Motor neuron (in vitro differentiated cells): Measurements from ENCODE around the gene OTOGL. TPM values are rescaled to one million over a fixed set of nuclear protein-coding genes. Genes with fewer than 3 reads are reported as not detected.

ENCODE experiments used
- total RNA-seq, 8 experiments: library from RNA; unstranded; fragments of 300-600 nt; gene quantifications; 2 replicates each; pipeline versions ENCODE4 v1.2.3 to v1.2.4, GENCODE V29; 2022

OTOGL gene
- total RNA-seq, 8 experiments from 2014 or later, result 0.05 to 6.7 (median 0.42) TPM

Other genes with a start within 250 kb of the OTOGL start
- gene PPP1R12A, start 164.4 kb upstream of the OTOGL start, total RNA-seq, result 100 to 1,000 TPM in 3 of 8 experiments, 10 to 100 TPM in 5; 49.0 to 164 (median 68.2) TPM